Activated CD8-positive, alpha-beta memory T cell treated with anti-CD3 and anti-CD28 coated beads, Interleukin-2, amount 50 U/mL, for 1 hour (primary cell): ENCODE data around the gene VDAC1.
"Not testable (repeated sequence)": the region's sequence is repeated elsewhere in the genome, so short reads cannot be mapped to it uniquely, and the experiment has no call there.

Experiments
- DNase-seq: peaks from one replicate; pipeline ENCODE4 v3.0.0-alpha.2; 2020; ENCODE audit errors: extremely low read depth

The VDAC1 gene

DNA sequence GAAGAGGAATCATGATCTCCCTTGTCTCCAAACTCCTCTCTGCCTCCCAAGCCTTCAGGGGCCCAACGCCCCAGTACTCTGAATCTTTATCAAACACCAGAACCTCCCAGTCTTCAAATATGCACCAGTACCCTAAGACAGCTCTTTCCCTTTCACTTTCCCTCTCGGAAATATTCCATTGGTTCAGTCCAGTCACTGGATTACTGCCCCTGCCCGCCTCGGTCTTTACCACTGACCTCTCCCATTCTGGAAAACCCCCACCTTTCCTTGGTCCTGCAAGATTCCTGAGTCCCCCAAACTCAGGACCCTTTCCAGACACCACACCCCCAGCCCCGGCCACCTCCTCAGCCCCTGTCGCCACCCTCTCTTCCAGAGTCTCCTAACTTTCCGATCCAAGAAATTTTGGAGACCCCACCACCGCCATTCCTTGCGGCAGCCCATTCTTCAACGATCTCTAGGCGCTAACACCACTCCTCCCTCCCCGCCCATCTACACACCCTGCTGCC lies 37.0 kb downstream of the VDAC1 start:
- no peak for DNase-seq

GRCh38 chr5:133967124-133967523 lies 37.7 kb downstream of the VDAC1 start:
- no peak for DNase-seq

DNA sequence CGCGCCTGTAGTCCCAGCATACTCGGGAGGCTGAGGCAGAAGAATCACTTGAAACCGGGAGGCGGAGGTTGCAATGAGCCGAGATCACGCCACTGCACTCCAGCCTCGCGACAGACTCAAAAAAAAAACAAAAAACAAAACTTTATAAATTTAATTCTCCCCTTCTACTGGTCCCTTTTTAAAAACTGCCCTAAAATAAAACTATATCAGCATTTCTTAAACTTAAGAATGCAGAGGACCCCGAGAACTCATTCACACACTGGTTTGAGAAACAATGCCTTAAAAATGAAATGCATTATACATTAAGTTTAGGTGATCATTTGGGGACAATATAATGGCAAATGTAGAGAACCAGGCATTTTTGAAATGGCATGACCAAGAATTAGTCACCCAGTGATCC lies 38.7 kb downstream of the VDAC1 start:
- DNase-seq, result no peak

DNA sequence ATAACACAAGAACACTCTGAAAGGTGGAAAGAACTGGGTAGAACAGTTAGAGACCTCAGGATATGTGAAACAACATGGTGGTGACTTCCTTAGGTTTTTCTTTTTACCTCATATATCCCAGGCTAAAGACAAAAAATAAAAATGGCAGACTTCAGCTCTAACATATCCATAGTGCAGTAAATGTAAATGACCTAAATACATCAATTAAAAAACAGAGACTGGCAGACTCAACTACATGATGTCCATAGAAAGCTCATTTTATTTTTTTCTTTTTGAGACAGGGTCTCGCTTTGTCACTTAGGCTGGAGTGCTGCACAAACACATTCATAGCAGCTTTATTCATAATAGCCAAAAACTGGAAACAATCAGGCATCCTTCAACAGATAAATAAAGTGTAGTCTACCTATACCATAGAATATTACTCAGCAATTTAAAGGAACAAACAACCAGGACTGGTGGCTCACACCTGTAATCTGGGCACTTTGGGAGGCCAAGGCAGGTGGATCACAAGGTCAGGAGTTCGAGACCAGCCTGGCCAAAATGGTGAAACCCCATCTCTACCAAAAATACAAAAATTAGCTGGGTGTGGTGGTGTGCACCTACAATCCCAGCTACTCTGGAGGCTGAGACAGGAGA lies 41.2 kb downstream of the VDAC1 start:
- no peak for DNase-seq

DNA sequence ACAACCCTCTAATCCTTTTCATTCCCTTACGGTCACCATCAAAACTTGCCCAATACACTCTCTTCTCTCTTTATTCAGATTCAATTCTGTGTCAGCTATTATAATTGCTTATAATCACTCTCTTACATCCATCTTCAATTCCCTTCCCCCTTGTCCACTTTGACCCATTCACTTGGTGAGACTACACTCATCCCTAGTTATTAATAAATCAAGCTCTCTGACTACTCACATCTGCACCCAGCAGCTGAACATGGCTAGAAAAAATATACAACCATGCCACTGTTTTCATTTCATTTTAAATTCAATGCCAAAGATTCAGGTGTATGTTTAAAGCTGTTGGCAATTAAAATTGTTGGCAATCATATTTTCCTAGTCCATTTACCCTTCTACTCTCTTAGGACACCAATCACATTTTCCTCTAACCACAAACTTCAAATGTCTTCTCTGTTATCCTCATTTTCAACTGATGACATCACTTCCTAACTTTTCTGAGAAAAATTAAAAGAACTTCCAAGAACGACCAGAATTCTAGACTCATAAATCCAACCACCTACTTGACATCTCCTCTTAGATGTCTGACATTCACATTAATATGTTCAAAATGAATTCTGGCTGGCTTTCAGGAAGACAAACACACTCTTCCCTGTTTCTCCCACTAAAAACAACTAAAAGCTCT lies 41.8 kb downstream of the VDAC1 start:
- DNase-seq, result no peak

DNA sequence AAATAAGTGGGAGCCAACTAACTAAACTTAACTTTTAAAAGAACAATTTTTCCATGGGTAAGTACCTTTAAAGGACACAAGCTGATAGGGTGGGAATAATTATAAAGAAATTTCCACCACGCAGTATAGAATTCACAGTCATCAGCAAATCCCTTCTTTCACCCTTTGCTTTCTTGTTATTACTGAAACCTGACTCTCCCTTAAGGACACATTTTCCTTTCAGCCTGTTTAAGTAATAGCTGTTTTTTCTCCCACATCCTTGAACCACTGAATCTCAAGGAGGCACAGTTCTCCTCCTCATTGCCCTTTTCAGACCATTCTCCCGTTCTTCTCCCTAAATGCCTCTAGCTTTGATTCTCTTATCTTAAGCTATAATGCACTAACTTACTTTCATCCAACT lies 42.6 kb downstream of the VDAC1 start:
- no peak for DNase-seq

GRCh38 chr5:133959643-133960042 lies 45.1 kb downstream of the VDAC1 start:
- no peak for DNase-seq

- DNase-seq, result no peak
Measured at GRCh38 chr5:133957591-133957990, 47.2 kb downstream of the VDAC1 start.

DNA sequence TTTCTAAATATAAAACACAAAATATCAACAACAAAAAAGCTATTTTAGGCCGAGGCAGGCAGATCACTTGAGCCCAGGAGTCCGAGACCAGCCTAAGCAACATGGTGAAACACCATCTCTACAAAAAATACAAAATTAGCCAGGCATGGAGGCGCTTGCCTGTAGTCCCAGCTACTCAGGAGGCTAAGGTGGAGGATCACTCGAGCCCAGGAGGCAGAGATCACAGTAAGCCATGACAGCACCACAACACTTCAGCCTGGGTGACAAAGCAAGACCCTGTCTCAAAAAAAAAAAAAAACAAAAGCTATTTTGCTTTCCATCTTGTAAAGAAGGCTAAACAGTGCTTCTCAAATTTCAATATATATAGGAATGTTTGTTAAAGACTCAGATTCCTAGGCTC lies 47.7 kb downstream of the VDAC1 start:
- DNase-seq, result no peak

DNA sequence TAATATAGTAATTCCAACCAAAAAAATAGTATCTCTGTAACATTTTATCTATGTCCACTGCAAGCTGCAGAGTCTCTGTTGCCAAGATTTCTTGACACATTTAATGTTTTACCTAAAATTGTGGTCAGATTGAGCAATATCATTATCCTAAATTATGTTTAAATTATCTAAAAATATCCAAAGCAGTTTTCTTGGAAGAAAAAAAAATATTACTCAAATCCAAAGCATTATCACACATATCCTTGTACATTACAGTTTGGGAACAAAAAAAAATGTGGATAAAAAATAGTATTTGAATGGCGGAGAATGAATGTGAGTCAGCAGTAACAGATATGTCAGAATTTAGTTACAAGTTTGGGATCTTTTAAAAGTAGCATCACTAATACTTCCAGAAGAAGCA lies 48.6 kb downstream of the VDAC1 start:
- not testable (repeated sequence) for DNase-seq

GRCh38 chr5:133953568-133954145 lies 51.1 kb downstream of the VDAC1 start:
- DNase-seq, result no peak

GRCh38 chr5:133952729-133953567 lies 51.8 kb downstream of the VDAC1 start:
- DNase-seq, result no peak

- no peak for DNase-seq
Measured at GRCh38 chr5:133950821-133951612, 53.8 kb downstream of the VDAC1 start.

GRCh38 chr5:133948721-133949120 lies 56.1 kb downstream of the VDAC1 start:
- DNase-seq, result no peak

GRCh38 chr5:133947431-133947841 lies 57.3 kb downstream of the VDAC1 start:
- DNase-seq, result no peak

DNA sequence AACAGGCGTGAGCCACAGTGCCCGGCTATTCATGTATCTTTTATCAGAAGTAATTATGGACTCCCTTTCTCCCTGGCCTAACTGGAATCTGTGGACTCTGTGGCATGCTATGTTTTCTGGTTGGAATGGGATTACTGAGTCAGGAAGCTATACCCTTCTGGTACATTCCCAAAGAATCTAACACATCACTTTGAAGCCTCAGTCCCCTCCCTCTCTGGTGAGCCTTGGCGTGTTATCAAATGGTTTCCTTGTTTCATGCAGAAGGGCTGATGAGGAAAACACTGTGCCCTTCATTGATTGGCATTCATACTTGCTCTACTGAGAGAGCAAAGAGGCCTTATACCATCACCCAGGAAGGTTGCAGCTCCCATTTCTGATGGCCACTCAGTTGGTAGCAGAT lies 59.2 kb downstream of the VDAC1 start:
- DNase-seq, result no peak

GRCh38 chr5:133944263-133945185 lies 60.3 kb downstream of the VDAC1 start:
- no peak for DNase-seq

GRCh38 chr5:133943475-133943817 lies 61.3 kb downstream of the VDAC1 start:
- DNase-seq, result no peak

GRCh38 chr5:133942614-133943474 lies 61.9 kb downstream of the VDAC1 start:
- no peak for DNase-seq
